GM20000 (cell line): ENCODE data around the gene SERTAD2.

ENCODE experiments used
- DNase-seq: peaks from one replicate; pipeline ENCODE4 v3.0.0; 2012; ENCODE audit warnings: low spot score
- TF ChIP-seq, protein P1 (sequence below): IDR thresholded peaks from 2 replicates; pipeline ENCODE4 v1.5.1; 2012; ENCODE audit warnings: mild to moderate bottlenecking, control low read depth; ENCODE audit errors: extremely low read depth, missing control alignments

SERTAD2 gene

DNA sequence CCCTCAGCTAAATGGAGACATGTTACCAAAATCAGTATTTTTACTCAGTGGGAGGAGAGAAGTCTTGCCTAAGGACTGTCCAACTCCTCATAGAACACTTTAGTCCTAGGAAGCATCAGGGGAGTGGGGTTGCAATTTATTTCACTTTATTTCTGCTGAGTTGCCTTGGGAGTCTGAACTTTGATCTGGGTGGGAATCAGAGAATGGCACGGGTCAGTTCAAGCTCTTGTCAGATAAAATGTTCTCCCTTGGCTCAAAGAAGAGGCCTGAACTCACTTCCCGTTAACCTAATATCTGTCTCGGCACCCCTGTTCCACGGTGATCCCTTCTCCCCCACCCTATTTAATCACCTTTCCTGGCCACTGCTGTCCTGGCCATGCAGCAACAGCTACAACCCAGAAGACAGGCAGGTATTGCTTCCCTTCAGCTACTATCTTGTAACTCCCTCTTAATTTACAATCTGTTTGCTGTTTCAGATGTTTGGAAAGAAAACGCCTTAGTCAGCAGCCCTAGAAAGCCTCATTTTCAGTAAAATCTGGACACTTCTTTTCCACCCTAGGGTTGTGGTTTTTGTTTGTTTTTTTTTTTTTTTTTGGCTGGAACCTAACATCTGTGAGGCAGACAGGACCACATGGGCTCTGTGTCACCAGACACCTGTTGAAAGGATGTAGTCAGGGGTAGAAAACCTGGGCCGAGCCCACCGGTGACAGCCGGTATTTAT is 52.5 kb downstream of the SERTAD2 start:
- DNase-seq = no peak
- TF ChIP-seq, protein P1, sequence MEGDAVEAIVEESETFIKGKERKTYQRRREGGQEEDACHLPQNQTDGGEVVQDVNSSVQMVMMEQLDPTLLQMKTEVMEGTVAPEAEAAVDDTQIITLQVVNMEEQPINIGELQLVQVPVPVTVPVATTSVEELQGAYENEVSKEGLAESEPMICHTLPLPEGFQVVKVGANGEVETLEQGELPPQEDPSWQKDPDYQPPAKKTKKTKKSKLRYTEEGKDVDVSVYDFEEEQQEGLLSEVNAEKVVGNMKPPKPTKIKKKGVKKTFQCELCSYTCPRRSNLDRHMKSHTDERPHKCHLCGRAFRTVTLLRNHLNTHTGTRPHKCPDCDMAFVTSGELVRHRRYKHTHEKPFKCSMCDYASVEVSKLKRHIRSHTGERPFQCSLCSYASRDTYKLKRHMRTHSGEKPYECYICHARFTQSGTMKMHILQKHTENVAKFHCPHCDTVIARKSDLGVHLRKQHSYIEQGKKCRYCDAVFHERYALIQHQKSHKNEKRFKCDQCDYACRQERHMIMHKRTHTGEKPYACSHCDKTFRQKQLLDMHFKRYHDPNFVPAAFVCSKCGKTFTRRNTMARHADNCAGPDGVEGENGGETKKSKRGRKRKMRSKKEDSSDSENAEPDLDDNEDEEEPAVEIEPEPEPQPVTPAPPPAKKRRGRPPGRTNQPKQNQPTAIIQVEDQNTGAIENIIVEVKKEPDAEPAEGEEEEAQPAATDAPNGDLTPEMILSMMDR = no peak

DNA sequence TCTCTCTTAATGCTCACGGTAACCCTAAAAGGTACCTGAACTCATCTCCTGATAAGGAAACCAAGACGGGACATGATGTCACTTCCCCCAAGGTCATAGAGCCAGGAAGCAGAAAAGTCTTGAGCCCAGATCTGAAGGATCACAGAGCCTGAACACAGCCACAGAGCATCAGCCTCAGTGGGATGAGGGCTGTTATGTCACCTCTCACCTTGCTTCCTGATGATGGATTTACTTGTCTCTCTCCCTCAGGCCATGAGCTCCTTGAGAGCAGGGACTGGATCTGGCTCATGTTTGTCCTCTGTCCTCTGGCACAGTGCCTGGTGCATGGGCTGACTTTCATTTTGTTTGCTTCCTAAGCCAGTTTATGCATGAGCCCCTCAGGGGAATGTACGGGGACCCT is 54.2 kb downstream of the SERTAD2 start:
- TF ChIP-seq, protein P1 = no peak
- DNase-seq = no peak

DNA sequence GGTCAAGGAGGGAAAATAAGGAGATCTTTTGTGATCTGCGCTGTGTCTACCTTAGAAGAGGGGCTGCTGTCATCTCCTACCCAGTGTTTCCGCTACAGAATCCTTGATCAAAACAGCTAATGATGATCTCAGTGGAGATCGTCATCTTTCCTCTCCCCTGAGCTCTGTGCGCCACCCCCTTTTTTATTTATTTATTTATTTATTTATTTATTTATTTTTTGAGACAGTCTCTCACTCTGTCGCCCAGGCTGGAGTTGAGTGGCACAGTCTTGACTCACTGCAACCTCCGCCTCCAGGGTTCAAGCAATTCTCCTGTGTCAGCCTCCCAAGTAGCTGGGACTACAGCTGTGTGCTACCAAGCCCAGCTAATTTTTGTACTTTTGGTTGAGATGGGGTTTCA is 55.5 kb downstream of the SERTAD2 start:
- no peak for DNase-seq

DNA sequence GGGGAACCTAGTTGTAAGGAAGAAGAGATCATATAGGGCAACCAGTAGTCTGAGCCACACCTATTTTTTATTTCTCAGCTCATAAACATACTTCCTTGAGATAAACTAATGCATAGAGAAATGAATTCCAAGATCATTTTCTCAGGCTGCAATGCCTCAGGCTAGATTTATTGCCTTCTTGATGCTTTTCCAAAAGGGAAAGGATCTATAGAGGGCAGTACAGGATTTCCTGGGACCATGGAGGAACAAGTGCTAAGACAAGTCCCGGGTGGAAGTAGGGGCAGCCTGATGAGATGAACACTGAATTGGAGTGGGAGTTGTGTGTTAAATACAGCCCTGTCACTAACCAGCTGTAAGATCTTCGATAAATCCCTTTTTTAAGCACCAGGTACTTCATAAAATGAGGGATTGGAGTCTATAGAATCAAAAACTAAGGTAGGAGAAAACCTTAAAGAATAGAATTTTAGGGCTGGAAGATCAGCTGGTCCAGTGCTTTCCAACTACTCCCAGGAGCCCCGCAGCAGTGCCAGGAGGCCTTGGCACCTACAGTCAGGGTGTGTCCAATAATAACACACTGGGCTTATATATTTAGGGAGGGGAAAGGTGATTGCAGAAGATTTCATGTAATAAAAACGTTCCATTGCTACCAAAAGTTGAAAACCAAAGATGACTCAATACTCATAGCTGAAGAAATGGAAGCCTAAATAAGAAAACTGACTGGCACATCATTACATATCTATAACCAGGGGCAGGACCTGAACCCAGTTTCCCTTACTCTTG is 58.1 kb downstream of the SERTAD2 start:
- TF ChIP-seq, protein P1 = no peak
- DNase-seq = no peak

More for the DNA sequence above, 55.5 kb downstream of the SERTAD2 start:
- TF ChIP-seq, protein P1 = no peak

DNA sequence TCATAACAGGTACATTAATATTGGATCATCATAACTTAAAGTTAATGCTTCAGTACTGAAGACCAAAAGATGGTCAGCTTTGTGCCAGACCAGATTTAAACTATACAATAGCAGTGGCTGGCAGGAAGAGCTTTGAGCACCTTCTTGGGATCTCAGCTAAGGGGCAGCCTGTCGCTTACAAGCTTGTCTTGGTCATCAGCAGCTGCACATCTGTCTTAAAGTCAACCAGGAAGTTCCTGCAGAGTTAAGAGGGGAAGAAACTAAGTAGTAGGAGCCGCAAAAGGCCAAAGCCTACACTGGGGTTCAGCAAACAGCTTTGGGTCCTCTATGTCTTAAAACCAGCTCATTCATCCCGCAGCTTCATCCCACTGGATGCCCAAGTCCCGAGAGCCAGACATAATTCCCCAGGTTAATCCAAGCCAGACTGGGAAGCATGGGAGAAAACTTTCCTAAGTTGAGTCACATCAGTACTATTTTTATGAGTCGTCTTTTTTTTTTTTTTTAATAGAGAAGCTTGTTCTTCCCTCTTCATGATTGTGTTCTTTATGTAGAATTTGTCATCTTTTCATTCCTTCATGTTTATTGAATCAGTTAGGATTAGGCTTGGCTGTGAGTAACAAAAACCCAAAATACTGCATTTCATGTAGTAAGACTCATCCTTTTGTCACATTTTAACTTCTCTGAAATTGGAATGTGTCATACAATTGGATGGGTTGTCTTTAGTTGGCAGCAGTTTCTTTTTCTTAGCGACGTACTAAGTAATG is 59.3 kb downstream of the SERTAD2 start:
- TF ChIP-seq, protein P1 = no peak
- no peak for DNase-seq

DNA sequence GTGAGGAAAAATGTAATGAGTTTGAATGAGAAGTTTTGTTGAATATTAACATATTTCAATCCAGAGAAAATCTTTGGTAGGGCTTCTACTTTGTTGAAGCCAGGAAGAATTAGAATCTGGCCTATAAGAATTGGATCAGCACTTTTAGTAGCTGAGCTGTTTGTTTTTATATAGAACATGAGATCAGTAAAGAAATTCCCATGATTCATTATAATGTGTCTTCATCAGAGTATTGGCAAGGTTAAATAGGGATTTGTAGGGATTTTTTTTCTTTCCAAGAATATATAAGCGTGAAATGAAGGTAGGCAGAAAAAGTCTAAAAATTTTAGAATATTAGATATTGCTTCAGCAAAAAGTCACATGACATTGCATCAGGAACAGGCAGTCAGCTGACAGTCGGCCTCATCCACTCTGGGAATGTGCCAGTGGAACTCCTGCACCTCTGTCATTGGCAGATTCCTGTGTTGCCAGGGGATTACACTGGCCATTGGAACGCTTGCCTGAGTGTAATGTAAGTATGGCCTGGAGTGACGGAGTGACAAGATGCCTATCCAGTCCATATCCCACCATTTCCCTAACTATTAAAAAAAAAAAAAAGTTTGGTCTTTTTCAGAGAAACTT is 60.6 kb downstream of the SERTAD2 start:
- TF ChIP-seq, protein P1 = no peak
- no peak for DNase-seq
